Esophagus muscularis mucosa (tissue), 3 donors: Measurements from ENCODE around the gene AHI1.

Source experiments
- CTCF ChIP-seq, 3 experiments: fragments of 200-600 bp in 2 of 3; fragments of 450-650 bp in 1 of 3; sonication (generic) in 2 of 3; IDR thresholded peaks; one replicate each; pipeline ENCODE4 v1.5.1; 2017 to 2019; ENCODE audit warnings: antibody characterized with exemption in 3 of 3, mild to moderate bottlenecking in 2 of 3, moderate library complexity in 1 of 3
- EP300 ChIP-seq: sonication (generic); formaldehyde crosslinking; IDR thresholded peaks from one replicate; pipeline ENCODE4 v1.6.1; 2017; ENCODE audit warnings: antibody characterized with exemption

DNA sequence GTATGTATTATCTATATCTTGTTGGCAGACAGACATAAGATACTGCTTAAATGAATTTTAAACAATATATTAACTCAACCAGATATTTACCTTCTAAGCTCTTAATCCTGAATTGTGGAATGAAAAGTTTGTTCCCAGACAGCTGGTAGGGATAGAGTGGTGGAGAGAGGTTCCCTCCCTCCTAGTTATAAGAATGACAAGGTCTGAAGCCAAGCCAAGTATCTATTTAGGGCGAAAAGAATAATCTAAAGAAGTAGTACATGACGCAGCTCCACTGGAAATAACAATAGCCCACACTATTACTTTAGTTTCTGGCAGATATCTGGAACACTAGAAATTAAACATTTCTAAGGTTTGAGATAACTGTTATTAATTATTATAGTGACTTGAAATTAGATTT is 104.3 kb downstream of the AHI1 start:
- TF ChIP-seq CTCF (IDR thresholded peaks at IDR 0.05) (no peak), EP300 (no peak)
